Measurements from ENCODE around the gene PRR5.
"Not testable (repeated sequence)": the region's sequence is repeated elsewhere in the genome, so short reads cannot be mapped to it uniquely, and the experiment has no call there.

The PRR5 gene

GRCh38 chr22:44701824-44702478 is at the start of gene PRR5:
TSS of gene PRR5 (plus strand) at chr22:44702204. CDS start at chr22:44702475, 271 bp downstream.
- peak; percentile 63 for DNase-seq

- not testable (repeated sequence) for DNase-seq
Observed at GRCh38 chr22:44652866-44653265, 49.1 kb upstream of the PRR5 start.

GRCh38 chr22:44658311-44658953 is 43.6 kb upstream of the PRR5 start:
- DNase-seq: no peak

GRCh38 chr22:44659140-44659539 is 42.9 kb upstream of the PRR5 start:
- no peak for DNase-seq

GRCh38 chr22:44660051-44660830 is 41.8 kb upstream of the PRR5 start:
- DNase-seq: no peak

- DNase-seq: no peak
Observed at GRCh38 chr22:44661070-44661469, 40.9 kb upstream of the PRR5 start.

GRCh38 chr22:44661659-44662569 is 40.1 kb upstream of the PRR5 start:
- DNase-seq: no peak

- no peak for DNase-seq
Observed at GRCh38 chr22:44663256-44663999, 38.6 kb upstream of the PRR5 start.

- DNase-seq: no peak
Observed at GRCh38 chr22:44664149-44664548, 37.9 kb upstream of the PRR5 start.

GRCh38 chr22:44665115-44665514 is 36.9 kb upstream of the PRR5 start:
- DNase-seq: peak; percentile 42

GRCh38 chr22:44666207-44666585 is 35.8 kb upstream of the PRR5 start:
- no peak for DNase-seq

- DNase-seq: no peak
Observed at GRCh38 chr22:44667276-44667675, 34.7 kb upstream of the PRR5 start.

- no peak for DNase-seq
Observed at GRCh38 chr22:44667829-44668189, 34.2 kb upstream of the PRR5 start.

- DNase-seq: no peak
Observed at GRCh38 chr22:44668190-44668885, 33.7 kb upstream of the PRR5 start.

- DNase-seq: no peak
Observed at GRCh38 chr22:44668886-44669521, 33.0 kb upstream of the PRR5 start.

GRCh38 chr22:44669561-44669976 is 32.4 kb upstream of the PRR5 start:
- DNase-seq: no peak

GRCh38 chr22:44670220-44670988 is 31.6 kb upstream of the PRR5 start:
- DNase-seq: no peak

- no peak for DNase-seq
Observed at GRCh38 chr22:44671742-44672141, 30.3 kb upstream of the PRR5 start.

- DNase-seq: no peak
Observed at GRCh38 chr22:44672632-44673031, 29.4 kb upstream of the PRR5 start.

GRCh38 chr22:44673406-44673805 is 28.6 kb upstream of the PRR5 start:
- no peak for DNase-seq
